Measurements from ENCODE around the gene SLC38A3.
"Not testable (repeated sequence)": the region's sequence is repeated elsewhere in the genome, so short reads cannot be mapped to it uniquely, and the experiment has no call there.

The SLC38A3 gene

DNA sequence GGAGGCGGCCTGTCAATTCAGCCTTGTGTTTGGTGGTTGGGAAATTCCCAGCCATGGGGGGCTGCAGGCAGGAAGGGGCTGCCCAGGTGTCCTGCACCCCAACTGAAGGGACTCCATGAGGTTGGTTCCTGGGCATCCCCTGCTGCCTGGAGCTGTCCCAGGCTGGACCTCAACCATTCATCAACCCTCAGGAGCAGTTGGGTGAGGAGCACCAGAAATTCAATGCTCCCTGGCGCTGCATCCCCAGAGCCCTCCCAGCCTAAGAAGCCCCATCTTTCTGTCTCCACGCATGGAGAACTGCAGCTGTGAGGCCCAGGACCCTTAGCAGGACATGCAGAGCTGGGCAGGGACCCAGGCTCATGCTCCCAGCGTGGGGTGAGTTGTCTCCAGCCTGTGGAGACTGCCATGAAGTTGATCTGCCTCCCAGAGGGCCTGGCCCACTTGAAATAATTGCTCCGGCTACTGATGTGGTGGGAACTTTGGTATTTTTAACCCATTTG lies 55.9 kb downstream of the SLC38A3 start:
- TF ChIP-seq, protein P1, sequence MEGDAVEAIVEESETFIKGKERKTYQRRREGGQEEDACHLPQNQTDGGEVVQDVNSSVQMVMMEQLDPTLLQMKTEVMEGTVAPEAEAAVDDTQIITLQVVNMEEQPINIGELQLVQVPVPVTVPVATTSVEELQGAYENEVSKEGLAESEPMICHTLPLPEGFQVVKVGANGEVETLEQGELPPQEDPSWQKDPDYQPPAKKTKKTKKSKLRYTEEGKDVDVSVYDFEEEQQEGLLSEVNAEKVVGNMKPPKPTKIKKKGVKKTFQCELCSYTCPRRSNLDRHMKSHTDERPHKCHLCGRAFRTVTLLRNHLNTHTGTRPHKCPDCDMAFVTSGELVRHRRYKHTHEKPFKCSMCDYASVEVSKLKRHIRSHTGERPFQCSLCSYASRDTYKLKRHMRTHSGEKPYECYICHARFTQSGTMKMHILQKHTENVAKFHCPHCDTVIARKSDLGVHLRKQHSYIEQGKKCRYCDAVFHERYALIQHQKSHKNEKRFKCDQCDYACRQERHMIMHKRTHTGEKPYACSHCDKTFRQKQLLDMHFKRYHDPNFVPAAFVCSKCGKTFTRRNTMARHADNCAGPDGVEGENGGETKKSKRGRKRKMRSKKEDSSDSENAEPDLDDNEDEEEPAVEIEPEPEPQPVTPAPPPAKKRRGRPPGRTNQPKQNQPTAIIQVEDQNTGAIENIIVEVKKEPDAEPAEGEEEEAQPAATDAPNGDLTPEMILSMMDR (IDR thresholded peaks at IDR 0.05; ENCODE audit: low read depth, low read length), result no peak
- Histone ChIP-seq H3K27ac (peak overlapping the region; percentile 99), H3K4me3 (ENCODE audit: low read depth, low read length) (peak overlapping the region; percentile 64), H3K27me3 (ENCODE audit: insufficient read depth, low read depth, severe bottlenecking) (no peaks in the 10 kb centered on the region), H3K36me3 (peaks cover 25% of the 10 kb centered on the region), H3K9me3 (ENCODE audit: severe bottlenecking) (no peaks in the 10 kb centered on the region)
- no peak for DNase-seq

DNA sequence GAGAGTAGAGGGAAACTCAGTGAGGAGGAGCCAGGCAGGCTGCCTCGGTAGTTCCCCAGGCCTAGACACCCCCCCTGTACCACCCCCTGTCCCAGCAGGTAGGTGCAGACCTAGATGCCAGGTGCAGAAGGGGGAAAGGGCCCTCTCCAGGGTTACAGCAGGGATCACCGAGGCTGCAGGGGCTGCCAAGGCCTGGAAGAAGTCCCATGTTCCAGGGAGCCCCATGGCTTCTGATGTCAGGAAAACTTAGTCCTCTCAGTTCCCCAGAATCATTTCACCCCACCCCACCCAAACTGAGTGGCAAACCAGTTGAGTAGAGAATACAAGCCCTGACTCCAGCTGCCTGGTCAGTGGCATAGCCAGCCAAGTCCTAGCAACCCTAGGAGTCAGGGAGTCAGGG lies 56.4 kb downstream of the SLC38A3 start:
- Histone ChIP-seq H3K9me3 (ENCODE audit: severe bottlenecking) (no peaks in the 10 kb centered on the region), H3K27me3 (ENCODE audit: insufficient read depth, low read depth, severe bottlenecking) (no peaks in the 10 kb centered on the region), H3K27ac (peak overlapping the region; percentile 99; the same call in 1 of the 2 replicates), H3K36me3 (peaks cover 20% of the 10 kb centered on the region), H3K4me3 (ENCODE audit: low read depth, low read length) (no peak overlapping the region)
- no peak for DNase-seq
- TF ChIP-seq, protein P1 (IDR thresholded peaks at IDR 0.05; ENCODE audit: low read depth, low read length), result no peak

DNA sequence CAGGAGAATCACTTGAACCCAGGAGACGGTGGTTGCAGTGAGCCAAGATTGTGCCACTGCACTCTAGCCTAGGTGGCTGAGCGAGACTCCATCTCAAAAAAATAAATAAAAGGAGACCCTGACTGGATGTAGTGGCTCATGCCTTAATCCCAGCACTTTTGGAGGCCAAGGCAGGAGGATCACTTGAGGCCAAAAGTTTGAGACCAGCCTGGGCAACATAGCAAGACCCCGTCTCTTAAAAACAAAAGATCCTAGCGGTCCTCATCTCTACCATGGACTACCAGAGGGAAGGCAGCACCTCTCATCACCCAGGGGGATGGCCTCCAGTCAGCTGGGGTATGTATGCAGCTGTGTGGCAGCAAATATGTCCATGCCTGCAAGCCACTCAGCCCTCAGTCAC lies 57.1 kb downstream of the SLC38A3 start:
- not testable (repeated sequence) for H3K9me3 ChIP-seq (ENCODE audit: severe bottlenecking); H3K27ac ChIP-seq; H3K4me3 ChIP-seq (ENCODE audit: low read depth, low read length); DNase-seq; H3K27me3 ChIP-seq (ENCODE audit: insufficient read depth, low read depth, severe bottlenecking)
- peaks cover 13% of the 10 kb centered on the region for H3K36me3 ChIP-seq

DNA sequence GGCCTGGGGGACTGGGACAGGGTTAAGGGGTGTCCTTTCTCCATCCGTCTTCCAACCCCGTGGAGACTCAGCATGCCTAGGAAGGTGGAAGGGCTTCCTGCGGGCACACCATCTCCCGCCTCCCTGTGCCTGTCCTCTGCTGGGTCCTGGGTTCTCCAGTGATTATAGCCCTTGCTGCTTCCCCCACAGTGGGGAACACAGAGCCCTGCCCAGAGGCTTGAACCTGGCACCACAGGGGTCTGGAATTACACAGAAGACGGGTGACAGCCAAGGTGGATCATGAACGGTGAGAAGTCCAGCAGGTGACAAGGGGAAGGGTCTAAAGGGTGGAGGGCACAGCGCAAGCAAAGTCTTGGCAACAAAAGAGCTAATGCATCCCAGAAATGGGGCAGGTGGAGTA lies 57.7 kb downstream of the SLC38A3 start:
- TF ChIP-seq, protein P1 (IDR thresholded peaks at IDR 0.05; ENCODE audit: low read depth, low read length), result no peak
- peaks cover 10% of the 10 kb centered on the region for H3K36me3 ChIP-seq
- no peak overlapping the region for H3K27ac ChIP-seq
- no peaks in the 10 kb centered on the region for H3K9me3 ChIP-seq (ENCODE audit: severe bottlenecking)
- H3K27me3 ChIP-seq (ENCODE audit: insufficient read depth, low read depth, severe bottlenecking), result no peaks in the 10 kb centered on the region
- DNase-seq, result no peak
- no peak overlapping the region for H3K4me3 ChIP-seq (ENCODE audit: low read depth, low read length)

DNA sequence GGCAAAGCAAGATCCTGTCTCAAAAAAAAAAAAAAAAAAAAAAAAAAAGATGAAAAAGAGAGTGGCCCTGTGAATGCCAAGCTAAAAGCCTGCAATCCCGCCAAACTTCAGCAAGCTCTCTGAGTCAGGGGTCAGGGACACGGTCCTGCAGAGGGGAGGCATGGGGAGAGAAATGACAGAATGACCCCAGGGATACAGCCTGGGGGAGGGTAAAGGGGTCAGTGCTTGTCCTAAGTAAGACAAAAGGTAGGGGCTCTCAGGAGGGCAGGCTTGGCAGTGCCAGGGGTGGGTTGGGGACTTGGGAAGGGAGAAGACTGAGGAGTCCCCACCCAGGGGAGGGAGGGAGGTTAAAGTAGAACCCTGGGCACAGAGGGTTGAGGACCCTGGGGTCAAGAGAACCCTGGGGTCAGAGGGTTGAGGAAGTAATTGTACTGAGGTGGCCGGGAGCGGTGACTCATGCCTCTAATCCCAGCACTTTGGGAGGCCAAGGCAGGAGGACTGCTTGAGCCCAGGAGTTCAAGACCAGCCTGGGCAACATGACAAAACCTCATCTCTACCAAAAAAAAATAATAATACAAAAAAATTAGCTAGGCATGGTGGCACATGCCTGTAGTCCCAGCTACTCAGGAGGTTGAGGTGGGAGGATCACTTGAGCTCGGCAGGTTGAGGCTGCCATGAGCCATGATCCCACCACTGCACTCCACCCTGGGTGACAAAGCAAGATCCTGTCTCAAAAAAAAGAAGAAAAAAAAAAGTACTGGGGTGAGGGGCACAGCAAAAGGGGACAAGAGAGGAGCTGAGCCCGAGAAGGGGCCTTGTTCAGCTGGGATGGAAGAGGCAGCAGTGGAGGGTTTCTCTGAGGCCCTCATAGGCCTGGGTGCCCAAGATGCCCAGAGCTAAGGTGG lies 58.7 kb downstream of the SLC38A3 start:
- TF ChIP-seq, protein P1 (IDR thresholded peaks at IDR 0.05; ENCODE audit: low read depth, low read length), result no peak

DNA sequence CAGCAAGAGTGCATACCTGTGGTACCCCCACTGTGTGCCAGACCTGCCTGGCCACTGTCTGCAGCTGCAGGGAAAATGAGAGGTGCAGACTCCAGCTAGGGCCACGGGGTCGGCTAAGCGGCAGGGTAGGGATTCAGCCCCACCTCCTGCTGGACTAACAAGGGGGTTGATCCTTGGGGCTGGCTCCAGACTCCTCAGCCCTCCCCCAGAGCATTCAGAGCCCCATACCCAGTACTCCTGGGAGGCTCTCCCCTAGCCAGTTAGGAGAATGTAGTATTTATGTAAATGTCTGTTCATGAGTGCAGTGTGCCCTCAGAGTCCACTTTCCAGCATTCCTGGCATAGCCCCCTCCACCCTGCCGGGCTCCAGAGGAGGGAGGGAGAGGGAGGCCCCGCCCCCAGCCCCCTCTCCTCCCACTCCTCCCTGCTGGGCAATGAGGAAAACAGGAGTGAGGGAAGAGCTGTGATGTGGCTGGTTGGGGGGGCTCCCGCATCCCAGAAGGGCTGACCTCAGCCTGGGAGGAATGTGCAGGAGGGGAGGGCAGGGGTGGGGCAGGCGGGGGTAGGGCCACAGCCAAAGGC lies 59.4 kb downstream of the SLC38A3 start:
- H3K27me3 ChIP-seq (ENCODE audit: insufficient read depth, low read depth, severe bottlenecking), result no peaks in the 10 kb centered on the region
- no peaks in the 10 kb centered on the region for H3K9me3 ChIP-seq (ENCODE audit: severe bottlenecking)
- DNase-seq, result peak; percentile 76
- H3K36me3 ChIP-seq, result peaks cover 3% of the 10 kb centered on the region
- no peak overlapping the region; the same call in 1 of the 2 replicates for H3K4me3 ChIP-seq (ENCODE audit: low read depth, low read length)
- TF ChIP-seq, protein P1 (IDR thresholded peaks at IDR 0.05; ENCODE audit: low read depth, low read length), result no peak
- H3K27ac ChIP-seq, result no peak overlapping the region; the same call in 1 of the 2 replicates

More for the DNA sequence above, 58.7 kb downstream of the SLC38A3 start:
- Histone ChIP-seq H3K27ac (no peak overlapping the region; the same call in 1 of the 2 replicates), H3K36me3 (peaks cover 3% of the 10 kb centered on the region), H3K9me3 (ENCODE audit: severe bottlenecking) (no peaks in the 10 kb centered on the region), H3K4me3 (ENCODE audit: low read depth, low read length) (no peak overlapping the region), H3K27me3 (ENCODE audit: insufficient read depth, low read depth, severe bottlenecking) (no peaks in the 10 kb centered on the region)
- DNase-seq, result no peak
